GM18867 (cell line): ENCODE results near the gene RALGAPA1.

Experiments
- ATAC-seq: cut with Tn5 transposase; IDR thresholded peaks from one replicate; pipeline ENCODE4 v1.9.1; 2021; ENCODE audit warnings: mild to moderate bottlenecking, moderate library complexity; ENCODE audit not compliant: unreplicated experiment

Gene RALGAPA1

GRCh38 chr14:35499180-35499579 lies 309.9 kb downstream of the RALGAPA1 start:
- ATAC-seq: no peak

- no peak for ATAC-seq
These were observed 313.8 kb downstream of the RALGAPA1 start for GRCh38 chr14:35495278-35495677.

- ATAC-seq: no peak
These were observed 316.5 kb downstream of the RALGAPA1 start for GRCh38 chr14:35492569-35493014.
